Measurements from ENCODE around the gene GPBP1.

DNA sequence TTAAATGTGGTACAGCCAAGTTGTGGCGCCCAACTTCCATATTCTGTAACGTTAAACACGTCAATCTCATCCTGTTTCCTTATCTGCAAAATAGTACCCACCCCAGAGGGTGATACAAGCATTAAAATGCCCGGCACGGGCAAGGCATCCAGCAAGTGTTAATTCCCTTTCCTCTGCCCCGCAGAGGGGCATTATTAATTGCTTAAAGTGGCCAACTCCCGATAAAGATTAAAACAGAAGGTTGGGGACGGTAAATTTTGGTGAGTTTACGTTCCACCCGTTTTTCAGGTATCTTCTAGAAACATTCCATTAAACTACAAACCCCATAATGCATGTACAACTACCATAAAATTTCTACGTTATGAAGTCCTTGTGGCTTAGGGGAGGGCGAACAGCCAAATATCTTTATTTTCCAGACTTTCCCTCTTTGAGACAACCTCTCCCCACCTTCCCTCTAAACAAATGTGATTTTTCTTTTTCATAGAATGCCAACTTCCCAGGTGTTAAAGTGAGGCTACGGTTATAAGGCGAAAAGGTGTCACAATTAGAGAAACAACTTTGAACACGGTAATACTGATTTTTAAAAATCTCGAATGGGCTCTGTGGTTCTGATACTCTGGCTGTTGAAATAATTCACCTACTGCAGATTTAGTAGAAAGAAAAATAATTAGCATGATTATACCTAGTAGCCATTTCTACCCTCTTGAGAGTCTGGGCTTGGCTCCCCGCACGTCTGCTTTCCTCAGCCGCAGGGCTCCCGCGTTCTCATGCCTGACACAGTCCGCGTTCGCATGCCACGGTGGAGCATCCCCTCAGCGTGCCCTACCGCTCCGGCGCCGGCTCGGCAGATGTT lies 1.2 kb upstream of the GPBP1 start:
- TF ChIP-seq, protein P1, sequence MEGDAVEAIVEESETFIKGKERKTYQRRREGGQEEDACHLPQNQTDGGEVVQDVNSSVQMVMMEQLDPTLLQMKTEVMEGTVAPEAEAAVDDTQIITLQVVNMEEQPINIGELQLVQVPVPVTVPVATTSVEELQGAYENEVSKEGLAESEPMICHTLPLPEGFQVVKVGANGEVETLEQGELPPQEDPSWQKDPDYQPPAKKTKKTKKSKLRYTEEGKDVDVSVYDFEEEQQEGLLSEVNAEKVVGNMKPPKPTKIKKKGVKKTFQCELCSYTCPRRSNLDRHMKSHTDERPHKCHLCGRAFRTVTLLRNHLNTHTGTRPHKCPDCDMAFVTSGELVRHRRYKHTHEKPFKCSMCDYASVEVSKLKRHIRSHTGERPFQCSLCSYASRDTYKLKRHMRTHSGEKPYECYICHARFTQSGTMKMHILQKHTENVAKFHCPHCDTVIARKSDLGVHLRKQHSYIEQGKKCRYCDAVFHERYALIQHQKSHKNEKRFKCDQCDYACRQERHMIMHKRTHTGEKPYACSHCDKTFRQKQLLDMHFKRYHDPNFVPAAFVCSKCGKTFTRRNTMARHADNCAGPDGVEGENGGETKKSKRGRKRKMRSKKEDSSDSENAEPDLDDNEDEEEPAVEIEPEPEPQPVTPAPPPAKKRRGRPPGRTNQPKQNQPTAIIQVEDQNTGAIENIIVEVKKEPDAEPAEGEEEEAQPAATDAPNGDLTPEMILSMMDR (IDR thresholded peaks at IDR 0.05; ENCODE audit: low read depth, low read length, poor library complexity, severe bottlenecking), result no peak
- TF ChIP-seq EZH2phosphoT487 (IDR thresholded peaks at IDR 0.05; ENCODE audit: borderline replicate concordance, low read length), result no peak
